Immature natural killer cell (primary cell): ENCODE measurements around the gene SRRD. TPM values are rescaled to one million over a fixed set of nuclear protein-coding genes. Genes with fewer than 3 reads are reported as not detected.
A peak's percentile ranks its signal among the peaks of the same experiment; 100 is the strongest.
"Not testable (repeated sequence)": the region's sequence is repeated elsewhere in the genome, so short reads cannot be mapped to it uniquely, and the experiment has no call there.

ENCODE experiments used
- DNase-seq, 3 donors: peaks; one replicate each; pipeline ENCODE4 v3.0.0; 2022; ENCODE audit warnings: mixed read lengths in 1 of 3
- H3K27ac Mint-ChIP-seq, 6 donors: one replicate each; pipeline ENCODE4 v1.8.0; 2020; ENCODE audit warnings: mixed read lengths in 6 of 6, mild to moderate bottlenecking in 5 of 6, inconsistent platforms in 4 of 6, moderate library complexity in 3 of 6
- H3K27me3 Mint-ChIP-seq, 3 donors: one replicate each; pipeline ENCODE4 v1.8.0; 2020 to 2021; ENCODE audit warnings: low read depth in 3 of 3, mild to moderate bottlenecking in 3 of 3, mixed read lengths in 3 of 3, moderate library complexity in 3 of 3, inconsistent platforms in 1 of 3
- H3K36me3 Mint-ChIP-seq, 3 donors: one replicate each; pipeline ENCODE4 v1.8.0; 2020; ENCODE audit warnings: mixed read lengths in 3 of 3, inconsistent platforms in 2 of 3, mild to moderate bottlenecking in 2 of 3
- H3K4me1 Mint-ChIP-seq, 2 donors: one replicate each; pipeline ENCODE4 v1.8.0; 2020; ENCODE audit warnings: inconsistent platforms in 2 of 2, mild to moderate bottlenecking in 2 of 2, mixed read lengths in 2 of 2, moderate library complexity in 1 of 2
- H3K4me3 Mint-ChIP-seq, 5 donors: one replicate each; pipeline ENCODE4 v1.8.0; 2020; ENCODE audit warnings: mild to moderate bottlenecking in 5 of 5, mixed read lengths in 5 of 5, inconsistent platforms in 3 of 5, moderate library complexity in 3 of 5
- H3K9me3 Mint-ChIP-seq, 6 donors: one replicate each; pipeline ENCODE4 v1.8.0; 2020; ENCODE audit warnings: mild to moderate bottlenecking in 6 of 6, mixed read lengths in 6 of 6, inconsistent platforms in 4 of 6, moderate library complexity in 3 of 6
- polyA plus RNA-seq, 3 donors: library from polyadenylated mRNA; unstranded; fragments of 300-500 nt; fragmentation: Illumina TruSeq; gene quantifications; one replicate each; pipeline ENCODE4 v1.2.3, GENCODE V29; 2021

SRRD gene
- polyA plus RNA-seq, 3 donors from 2014 or later, result 17.5 to 34.3 (median 27.6) TPM

DNA sequence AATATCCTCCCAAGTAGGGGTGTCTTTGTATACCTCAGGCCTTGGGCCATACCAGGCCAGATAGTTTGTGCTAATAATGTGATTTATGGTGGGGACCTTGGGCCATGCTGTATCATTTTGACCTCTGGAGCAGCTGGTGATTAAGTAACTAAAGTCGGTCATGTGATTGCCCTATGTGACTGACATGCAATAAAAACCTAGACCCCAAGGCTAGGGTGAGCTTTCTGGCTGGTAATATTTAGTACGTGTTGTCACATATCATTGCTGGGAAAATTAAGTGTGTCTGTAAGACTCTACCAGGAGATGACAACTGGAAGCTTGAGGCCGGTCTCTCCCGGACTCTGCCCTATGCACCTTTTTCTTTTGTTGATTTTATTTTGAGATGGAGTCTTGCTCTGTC lies 41.2 kb downstream of the SRRD start:
- H3K27ac Mint-ChIP-seq, result peak overlapping the region in 3 of 6 donors; percentile 30 to 51 (median 48)
- peaks cover 23 to 45% (median 24%) of the 10 kb centered on the region in 3 donors for H3K36me3 Mint-ChIP-seq
- H3K4me1 Mint-ChIP-seq, result peaks cover 0 to 5% of the 10 kb centered on the region in 2 donors
- DNase-seq, result no peak
- H3K27me3 Mint-ChIP-seq, result peaks cover 0 to 2% (median 2%) of the 10 kb centered on the region in 3 donors
- no peaks in the 10 kb centered on the region for H3K9me3 Mint-ChIP-seq
- no peak overlapping the region for H3K4me3 Mint-ChIP-seq

DNA sequence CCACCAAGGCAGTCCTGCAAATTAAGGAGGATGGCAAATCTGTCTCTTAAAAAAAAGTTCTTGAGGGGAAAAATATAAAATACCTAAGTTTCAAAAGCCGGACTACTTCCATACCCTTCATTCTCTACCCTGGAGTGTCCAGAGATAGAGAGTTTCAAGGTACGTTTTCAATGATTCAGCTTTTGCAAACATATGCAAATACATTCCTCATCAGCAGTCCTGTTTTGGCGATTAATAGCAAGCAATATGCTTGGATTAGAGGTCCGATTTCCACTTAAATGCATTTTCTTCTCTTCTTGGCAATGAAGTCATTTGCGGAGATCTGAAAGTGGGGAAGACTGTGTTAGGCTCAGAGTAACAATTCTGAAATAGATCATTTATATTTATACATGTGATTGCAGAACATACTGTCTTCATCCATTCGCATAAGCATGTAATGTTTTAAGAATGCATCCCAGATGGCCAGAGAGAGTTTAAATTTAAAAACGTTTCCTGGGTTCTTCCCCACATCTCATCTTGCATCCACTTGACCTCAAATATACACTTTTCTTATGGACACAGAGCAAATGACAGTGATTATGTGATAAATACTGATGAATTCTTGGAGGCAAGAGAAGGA lies 42.4 kb downstream of the SRRD start:
- DNase-seq, result no peak
- peaks cover 0 to 2% (median 2%) of the 10 kb centered on the region in 3 donors for H3K27me3 Mint-ChIP-seq
- no peak overlapping the region for H3K4me3 Mint-ChIP-seq
- H3K27ac Mint-ChIP-seq, result peak overlapping the region; percentile 3 to 73 (median 34)
- peaks cover 0 to 7% of the 10 kb centered on the region in 2 donors for H3K4me1 Mint-ChIP-seq
- H3K36me3 Mint-ChIP-seq, result peaks cover 28 to 54% (median 30%) of the 10 kb centered on the region in 3 donors
- H3K9me3 Mint-ChIP-seq, result no peaks in the 10 kb centered on the region

DNA sequence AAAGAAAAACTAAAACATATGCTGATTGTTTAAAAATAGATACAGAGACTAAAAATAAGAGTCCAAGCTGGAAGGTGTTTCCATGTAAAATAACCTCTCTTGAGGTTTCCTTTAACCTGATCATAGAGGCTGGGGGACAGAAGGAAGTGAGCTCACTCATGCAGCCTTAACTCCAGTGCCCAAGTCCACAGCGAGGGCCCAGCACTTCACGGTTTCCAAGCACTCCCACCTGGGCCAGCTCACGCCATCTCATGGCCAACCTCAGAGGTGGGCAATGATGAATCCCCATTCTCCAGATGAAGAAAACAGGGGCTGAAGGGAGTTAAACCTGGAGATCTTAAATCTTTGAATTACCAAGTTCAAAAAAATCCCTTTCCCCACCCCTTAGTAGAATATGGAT lies 43.5 kb downstream of the SRRD start:
- no peak overlapping the region for H3K4me3 Mint-ChIP-seq
- peaks cover 33 to 63% (median 35%) of the 10 kb centered on the region in 3 donors for H3K36me3 Mint-ChIP-seq
- H3K9me3 Mint-ChIP-seq, result no peaks in the 10 kb centered on the region
- H3K27ac Mint-ChIP-seq, result peak overlapping the region; percentile 36 to 80 (median 66)
- peaks cover 0 to 2% (median 0%) of the 10 kb centered on the region in 3 donors for H3K27me3 Mint-ChIP-seq
- peaks cover 0 to 11% of the 10 kb centered on the region in 2 donors for H3K4me1 Mint-ChIP-seq
- no peak for DNase-seq

DNA sequence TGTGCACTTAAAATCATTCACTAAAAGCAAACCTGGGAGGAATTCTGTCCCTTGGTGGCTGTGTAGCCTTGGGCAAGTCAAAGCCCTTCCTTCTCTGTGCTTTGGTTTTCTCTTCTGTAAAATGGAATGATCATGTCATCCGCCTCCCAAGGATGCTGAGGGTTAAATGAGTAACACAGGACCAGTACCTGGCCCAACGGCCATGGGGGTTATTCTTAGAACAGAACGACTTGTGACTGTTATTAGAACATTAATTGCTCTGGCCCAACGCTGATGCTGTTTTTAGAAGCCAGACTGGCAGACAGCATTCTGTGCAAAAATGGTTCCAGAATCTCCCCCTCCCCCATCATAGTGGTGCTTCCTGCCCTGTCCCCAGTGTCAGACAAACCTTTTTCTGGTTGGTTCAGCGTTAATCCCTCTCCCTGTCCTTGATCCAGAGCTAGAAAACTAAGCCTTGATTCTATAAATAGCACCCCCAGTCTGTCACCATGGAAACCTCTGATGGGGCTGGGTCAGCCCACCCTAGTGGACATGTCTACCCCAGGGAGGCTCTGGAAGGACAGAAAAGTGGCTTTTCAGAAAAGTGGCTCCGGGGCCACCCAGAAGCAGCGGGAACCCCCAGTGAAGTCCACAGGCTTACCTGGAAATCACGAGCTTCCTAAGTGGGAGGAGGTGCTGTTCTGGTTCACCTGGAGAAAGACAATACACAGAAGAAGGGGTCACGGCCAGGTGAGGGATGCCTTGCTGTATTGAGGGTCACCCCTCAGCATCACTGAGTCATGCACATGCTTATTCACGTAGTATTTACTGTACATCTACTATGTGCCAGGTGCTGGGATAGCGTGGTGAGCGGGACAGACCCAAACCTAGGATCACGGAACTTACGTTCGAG lies 44.1 kb downstream of the SRRD start:
- peaks cover 0 to 2% (median 1%) of the 10 kb centered on the region in 3 donors for H3K27me3 Mint-ChIP-seq
- H3K9me3 Mint-ChIP-seq, result no peaks in the 10 kb centered on the region
- H3K27ac Mint-ChIP-seq, result peak overlapping the region; percentile 11 to 84 (median 64)
- H3K36me3 Mint-ChIP-seq, result peaks cover 37 to 68% (median 37%) of the 10 kb centered on the region in 3 donors
- H3K4me3 Mint-ChIP-seq, result no peak overlapping the region
- peaks cover 1 to 14% of the 10 kb centered on the region in 2 donors for H3K4me1 Mint-ChIP-seq
- no peak for DNase-seq

DNA sequence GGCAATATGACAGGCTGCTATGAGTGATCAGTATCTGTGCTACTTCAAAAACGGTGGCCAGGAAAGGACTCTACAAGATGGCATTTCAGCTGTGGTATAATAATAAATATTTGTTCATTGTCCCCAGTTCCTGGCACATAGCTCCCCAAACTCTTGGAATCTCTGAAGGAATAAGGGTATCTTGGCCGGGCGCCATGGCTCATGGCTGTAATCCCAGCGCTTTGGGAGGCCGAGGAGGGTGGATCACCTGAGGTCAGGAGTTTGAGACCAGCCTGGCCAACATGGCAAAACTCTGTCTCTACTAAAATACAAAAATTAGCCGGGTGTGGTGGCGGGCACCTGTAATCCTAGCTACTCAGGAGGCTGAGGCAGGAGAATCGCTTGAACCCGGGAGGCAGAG lies 44.8 kb downstream of the SRRD start:
- not testable (repeated sequence) for H3K27me3 Mint-ChIP-seq, H3K9me3 Mint-ChIP-seq, DNase-seq, H3K27ac Mint-ChIP-seq, H3K4me3 Mint-ChIP-seq
- Mint-ChIP-seq H3K4me1 (peaks cover 2 to 20% of the 10 kb centered on the region in 2 donors), H3K36me3 (peaks cover 35 to 66% (median 39%) of the 10 kb centered on the region in 3 donors)

DNA sequence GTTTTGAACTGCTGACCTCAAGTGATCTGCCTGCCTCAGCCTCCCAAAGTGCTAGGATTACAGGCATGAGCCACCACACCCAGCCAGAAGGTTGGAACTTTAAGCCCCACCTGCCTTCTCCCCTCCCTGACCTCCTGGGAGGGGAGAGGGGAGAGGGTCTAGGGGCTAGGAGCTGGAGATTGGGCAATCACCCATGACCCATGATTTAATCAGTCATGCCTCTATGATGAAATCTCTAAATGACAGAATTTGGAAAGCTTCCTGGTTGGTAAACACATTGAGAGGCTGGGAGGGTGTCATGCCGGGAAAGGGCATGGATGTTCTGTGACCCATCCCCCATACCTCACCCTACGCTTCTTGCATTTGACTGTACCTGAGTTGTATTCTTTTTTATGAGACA lies 45.7 kb downstream of the SRRD start:
- Mint-ChIP-seq H3K36me3 (peaks cover 33 to 66% (median 39%) of the 10 kb centered on the region in 3 donors), H3K27ac (peak overlapping the region in 2 of 6 donors; percentile 34 to 48)

DNA sequence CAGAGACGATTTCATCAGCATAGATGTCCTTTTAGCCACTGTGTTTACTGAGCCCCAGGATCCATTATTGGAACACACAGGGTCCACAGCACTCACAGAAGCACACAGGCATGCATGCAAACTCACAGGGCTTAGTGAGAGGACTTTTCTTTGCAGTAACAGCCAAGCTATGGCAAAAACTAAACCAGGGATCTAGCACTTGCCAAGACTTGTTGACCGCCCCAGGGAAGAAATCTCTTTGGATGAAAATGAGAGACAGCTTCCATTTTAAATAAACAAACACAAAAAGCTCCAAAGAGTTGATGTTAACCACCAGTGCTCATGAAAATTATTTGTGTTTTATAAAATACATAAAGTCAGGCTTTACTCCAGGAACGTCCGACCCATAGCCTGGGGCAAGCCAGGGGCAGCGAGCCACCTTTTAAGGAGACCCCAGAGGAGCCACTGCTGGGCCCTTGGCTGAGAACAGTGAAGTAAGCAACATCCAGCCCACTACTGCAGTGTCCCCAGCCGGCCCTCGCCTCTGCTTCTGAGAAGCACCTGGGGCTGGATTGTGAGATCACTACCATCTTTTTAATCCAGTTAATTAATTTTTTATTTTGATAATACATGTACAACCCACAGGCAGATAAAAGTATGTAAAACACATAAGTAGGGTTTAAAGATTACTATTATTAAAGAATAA lies 50.6 kb downstream of the SRRD start:
- H3K4me3 Mint-ChIP-seq, result no peak overlapping the region
- peaks cover 34 to 65% (median 36%) of the 10 kb centered on the region in 3 donors for H3K36me3 Mint-ChIP-seq
- H3K4me1 Mint-ChIP-seq, result peaks cover 29 to 60% of the 10 kb centered on the region in 2 donors
- peaks cover 0 to 4% (median 4%) of the 10 kb centered on the region in 3 donors for H3K27me3 Mint-ChIP-seq
- no peak for DNase-seq
- peak overlapping the region in 4 of 6 donors; percentile 24 to 84 (median 71) for H3K27ac Mint-ChIP-seq
- H3K9me3 Mint-ChIP-seq, result no peaks in the 10 kb centered on the region

More for the DNA sequence above, 45.7 kb downstream of the SRRD start:
- Mint-ChIP-seq H3K4me1 (peaks cover 5 to 26% of the 10 kb centered on the region in 2 donors), H3K27me3 (peaks cover 0 to 2% (median 1%) of the 10 kb centered on the region in 3 donors), H3K4me3 (no peak overlapping the region), H3K9me3 (no peaks in the 10 kb centered on the region)
- no peak for DNase-seq

DNA sequence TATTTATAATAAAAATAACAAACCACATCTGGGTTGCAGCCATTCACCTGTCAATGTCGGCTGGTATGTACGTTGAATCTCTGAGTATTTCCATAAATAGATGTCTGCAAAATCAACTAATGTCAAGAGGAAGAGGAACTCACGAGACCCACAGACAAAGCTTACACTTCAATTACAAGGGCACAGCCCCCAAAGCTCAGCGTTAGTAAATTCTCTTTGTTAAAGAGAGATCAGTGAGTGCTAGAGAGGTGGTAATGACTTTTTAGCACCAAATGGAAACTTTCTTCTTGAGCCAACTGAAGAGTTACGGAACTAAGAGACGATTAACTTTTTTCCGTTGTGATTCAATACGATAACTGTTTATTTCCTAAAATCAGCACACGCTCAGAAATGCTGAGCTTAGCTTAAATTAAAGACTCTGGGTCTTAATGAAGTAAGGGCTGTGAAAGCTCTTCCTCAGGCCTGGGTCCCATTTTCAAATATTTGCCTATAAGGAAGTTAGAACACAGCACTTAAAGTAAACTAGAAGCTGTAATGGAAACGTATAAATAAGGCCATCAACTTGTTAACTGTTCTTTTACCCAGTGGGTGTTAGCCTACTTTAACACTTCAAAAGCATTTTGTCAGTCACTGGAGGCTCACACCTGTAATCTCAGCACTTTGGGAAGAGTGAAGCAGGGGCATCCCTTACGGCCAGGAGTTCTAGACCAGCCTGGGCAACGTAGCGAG lies 51.4 kb downstream of the SRRD start:
- Mint-ChIP-seq H3K4me3 (peak overlapping the region in 1 of 5 donors; percentile 53), H3K36me3 (peaks cover 32 to 59% (median 33%) of the 10 kb centered on the region in 3 donors), H3K4me1 (peaks cover 29 to 60% of the 10 kb centered on the region in 2 donors), H3K9me3 (no peaks in the 10 kb centered on the region), H3K27ac (peak overlapping the region; percentile 30 to 83 (median 80)), H3K27me3 (peaks cover 0 to 4% (median 4%) of the 10 kb centered on the region in 3 donors)
- no peak for DNase-seq

DNA sequence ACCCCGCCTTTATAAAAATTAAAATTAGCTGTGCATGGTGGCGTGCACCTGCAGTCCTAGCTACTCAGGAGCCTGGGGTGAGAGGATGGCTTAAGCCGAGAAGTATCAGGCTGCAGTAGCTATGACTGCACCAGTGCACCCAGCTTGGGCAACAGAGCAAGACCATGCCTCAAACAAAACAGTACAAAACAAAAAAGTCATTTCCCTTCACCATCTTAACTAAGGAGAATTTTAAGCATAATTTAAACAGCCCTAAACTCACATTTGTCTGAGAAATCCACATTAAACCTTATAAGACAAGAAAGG lies 51.9 kb downstream of the SRRD start:
- peaks cover 0 to 4% (median 4%) of the 10 kb centered on the region in 3 donors for H3K27me3 Mint-ChIP-seq
- peaks cover 33 to 64% of the 10 kb centered on the region in 2 donors for H3K4me1 Mint-ChIP-seq
- no peak overlapping the region for H3K4me3 Mint-ChIP-seq
- no peak for DNase-seq
- H3K36me3 Mint-ChIP-seq, result peaks cover 32 to 54% (median 32%) of the 10 kb centered on the region in 3 donors
- peak overlapping the region; percentile 30 to 83 (median 80) for H3K27ac Mint-ChIP-seq
- no peaks in the 10 kb centered on the region for H3K9me3 Mint-ChIP-seq

DNA sequence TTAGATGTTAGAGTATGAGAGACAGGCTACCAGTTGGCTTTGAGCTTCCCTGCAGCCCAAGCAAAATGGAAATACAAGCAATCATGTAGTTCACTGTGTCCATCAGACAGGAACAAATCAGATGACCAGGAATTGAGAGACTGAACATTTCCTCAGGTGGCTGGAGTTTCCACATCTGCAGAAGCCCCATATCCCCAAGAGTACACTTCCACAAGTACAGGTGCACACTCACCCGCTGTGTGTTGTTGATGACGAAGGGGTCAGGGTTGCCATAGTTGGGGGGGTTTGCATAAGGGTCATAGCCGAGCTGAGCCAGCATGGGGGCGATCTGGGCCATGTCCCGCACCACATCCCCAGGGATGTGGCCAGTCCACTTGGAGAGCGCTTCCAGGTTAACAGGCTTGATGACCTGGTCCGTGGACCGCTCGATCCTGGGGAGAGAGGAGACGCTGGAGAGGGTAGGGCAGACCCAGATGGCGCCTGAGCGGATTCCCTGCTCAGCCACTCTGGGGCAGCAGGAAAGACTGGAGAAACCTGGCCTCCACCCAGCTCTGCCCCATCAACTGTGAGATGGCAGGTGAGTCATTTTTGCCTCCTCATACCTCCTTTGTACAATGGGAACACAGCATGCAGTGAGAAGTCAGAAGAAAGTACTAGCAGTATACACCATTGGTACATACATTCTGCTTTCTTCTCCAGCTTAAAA lies 52.5 kb downstream of the SRRD start:
- Mint-ChIP-seq H3K36me3 (peaks cover 30 to 51% (median 31%) of the 10 kb centered on the region in 3 donors), H3K4me3 (no peak overlapping the region), H3K9me3 (no peaks in the 10 kb centered on the region), H3K4me1 (peaks cover 33 to 63% of the 10 kb centered on the region in 2 donors), H3K27ac (peak overlapping the region; percentile 35 to 83 (median 74)), H3K27me3 (peaks cover 0 to 4% (median 4%) of the 10 kb centered on the region in 3 donors)
- no peak for DNase-seq

DNA sequence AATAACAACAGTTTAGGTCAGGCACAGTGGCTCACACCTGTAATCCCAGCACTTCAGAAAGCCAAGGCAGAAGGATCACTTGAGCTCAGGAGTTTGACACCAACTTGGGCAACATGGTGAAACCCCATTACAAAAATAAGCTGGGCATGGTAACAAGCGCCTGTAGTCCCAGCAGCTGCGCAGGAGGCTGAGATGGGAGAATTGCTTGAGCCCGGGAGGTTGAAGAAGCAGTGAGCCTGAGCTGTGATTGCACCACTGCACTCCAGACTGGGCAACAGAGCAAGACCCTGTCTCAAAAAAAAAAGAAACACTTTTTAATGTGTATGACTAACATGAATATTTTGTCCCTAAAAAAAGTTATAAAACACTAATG lies 53.1 kb downstream of the SRRD start:
- Mint-ChIP-seq H3K36me3 (peaks cover 26 to 45% (median 27%) of the 10 kb centered on the region in 3 donors), H3K27me3 (peaks cover 0 to 4% (median 4%) of the 10 kb centered on the region in 3 donors), H3K9me3 (no peaks in the 10 kb centered on the region), H3K4me3 (no peak overlapping the region), H3K4me1 (peaks cover 34 to 61% of the 10 kb centered on the region in 2 donors), H3K27ac (peak overlapping the region in 5 of 6 donors; percentile 35 to 72 (median 45))
- no peak for DNase-seq

DNA sequence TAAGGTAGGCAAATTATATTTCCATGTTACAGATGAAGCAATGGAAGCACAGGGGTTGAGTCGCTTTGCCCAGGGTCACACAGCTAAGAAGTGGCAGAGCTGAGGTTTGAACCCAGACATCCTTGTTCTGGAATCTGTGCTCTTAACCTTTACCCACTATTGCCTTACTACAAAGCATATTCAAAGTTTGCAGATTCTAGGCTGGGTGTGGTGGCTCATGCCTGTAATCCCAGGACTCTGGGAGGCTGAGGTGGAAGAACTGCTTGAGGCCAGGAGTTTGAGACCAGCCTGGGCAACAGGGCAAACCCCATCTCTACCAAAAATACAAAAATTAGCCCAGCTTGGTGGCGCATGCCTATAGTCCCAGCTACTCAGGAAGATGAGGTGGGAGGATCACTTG lies 56.4 kb downstream of the SRRD start:
- peak overlapping the region; percentile 30 to 78 (median 56) for H3K27ac Mint-ChIP-seq
- H3K4me1 Mint-ChIP-seq, result peaks cover 55 to 68% of the 10 kb centered on the region in 2 donors

More for the DNA sequence above, 56.4 kb downstream of the SRRD start:
- no peak for DNase-seq
- Mint-ChIP-seq H3K27me3 (peaks cover 0 to 4% (median 3%) of the 10 kb centered on the region in 3 donors), H3K36me3 (peaks cover 22 to 41% (median 24%) of the 10 kb centered on the region in 3 donors), H3K4me3 (peak overlapping the region in 1 of 5 donors; percentile 18), H3K9me3 (no peaks in the 10 kb centered on the region)
